HCEC 1CT (cell line): ENCODE results near the gene SUPT6H.
A peak's percentile ranks its signal among the peaks of the same experiment; 100 is the strongest.
"Not testable (repeated sequence)": the region's sequence is repeated elsewhere in the genome, so short reads cannot be mapped to it uniquely, and the experiment has no call there.

ENCODE experiments used
- DNase-seq: peaks from one replicate; pipeline ENCODE4 v3.0.0-alpha.2; 2017

Gene SUPT6H

DNA sequence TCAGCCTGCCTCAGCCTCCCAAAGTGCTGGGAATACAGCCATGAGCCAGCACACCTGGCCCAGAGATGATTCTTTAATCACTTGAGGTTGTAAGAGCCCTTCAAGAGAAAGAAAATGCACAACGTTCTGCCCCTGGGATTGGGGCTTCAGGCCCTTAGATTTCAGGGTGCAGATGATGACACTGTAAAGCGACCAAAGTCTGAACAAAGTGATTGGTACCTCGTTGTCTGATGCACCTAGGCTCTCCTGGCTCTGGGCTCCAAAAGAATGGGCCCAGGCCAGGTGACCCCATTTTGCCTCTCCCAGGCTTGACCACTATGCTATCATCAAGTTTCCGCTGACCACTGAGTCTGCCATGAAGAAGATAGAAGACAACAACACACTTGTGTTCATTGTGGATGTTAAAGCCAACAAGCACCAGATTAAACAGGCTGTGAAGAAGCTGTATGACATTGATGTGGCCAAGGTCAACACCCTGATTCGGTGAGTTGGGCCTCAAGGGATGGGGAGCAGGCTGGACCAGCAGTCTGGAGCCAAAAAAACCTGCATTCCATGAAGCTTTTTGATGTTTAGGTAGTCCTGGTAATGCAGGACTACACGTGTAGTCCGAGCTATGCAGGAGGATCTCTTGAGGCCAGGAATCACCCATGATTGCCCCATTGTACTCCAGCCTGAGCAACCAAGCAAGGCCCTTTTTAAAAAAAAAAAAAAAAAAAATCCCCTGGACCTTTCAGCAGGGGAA lies 60.6 kb downstream of the SUPT6H start:
- DNase-seq, result no peak

DNA sequence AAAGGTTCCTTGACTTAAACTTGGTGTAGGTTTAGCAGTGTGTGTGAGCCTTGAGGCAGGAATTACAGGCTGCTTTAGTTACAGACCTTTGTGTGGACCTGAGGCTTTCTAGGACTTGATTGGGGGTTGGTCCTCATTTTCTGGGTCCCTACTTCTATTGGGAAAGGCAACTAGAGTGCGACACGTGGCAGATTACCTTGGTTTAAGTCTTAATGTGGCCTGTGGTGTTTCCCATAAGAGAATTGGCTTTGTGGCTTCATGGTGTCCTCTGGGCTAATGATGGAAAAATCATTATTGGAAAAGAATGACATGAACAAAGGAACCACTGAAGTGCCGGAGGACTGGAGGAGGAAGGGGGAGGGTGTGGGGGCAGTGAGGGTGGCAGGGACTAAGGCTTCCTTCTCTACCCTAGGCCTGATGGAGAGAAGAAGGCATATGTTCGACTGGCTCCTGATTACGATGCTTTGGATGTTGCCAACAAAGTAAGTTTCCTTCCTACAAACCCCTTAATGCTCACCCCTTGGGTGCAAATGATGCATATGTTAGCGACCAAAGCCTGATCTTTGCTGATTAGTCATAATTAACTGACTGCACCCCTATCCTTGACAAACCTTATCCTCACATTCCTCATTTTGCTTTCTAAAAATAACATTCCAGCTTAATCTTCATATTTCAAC lies 61.3 kb downstream of the SUPT6H start:
- DNase-seq, result no peak

DNA sequence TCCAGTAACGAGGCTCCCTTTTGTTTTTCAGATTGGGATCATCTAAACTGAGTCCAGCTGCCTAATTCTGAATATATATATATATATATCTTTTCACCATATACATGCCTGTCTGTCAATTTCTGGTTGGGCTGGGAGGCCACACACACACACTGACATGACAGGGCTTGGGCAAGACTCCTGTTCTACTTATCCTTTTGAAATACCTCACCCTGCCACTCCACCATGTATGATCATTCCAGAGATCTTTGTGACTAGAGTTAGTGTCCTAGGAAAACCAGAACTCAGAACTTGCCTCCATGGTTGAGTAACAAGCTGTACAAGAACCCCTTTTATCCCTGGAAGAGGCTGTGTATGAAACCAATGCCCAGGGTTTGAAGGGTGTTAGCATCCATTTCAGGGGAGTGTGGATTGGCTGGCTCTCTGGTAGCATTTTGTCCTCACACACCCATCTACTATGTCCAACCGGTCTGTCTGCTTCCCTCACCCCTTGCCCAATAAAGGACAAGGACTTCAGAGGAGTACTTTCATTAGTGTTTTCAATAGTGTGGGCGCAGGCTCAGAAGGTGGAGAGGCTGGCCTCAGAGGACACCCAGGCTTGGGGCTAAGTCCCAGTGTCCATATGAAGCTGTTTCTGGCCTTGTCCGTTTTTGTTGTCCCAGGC lies 62.0 kb downstream of the SUPT6H start:
- not testable (repeated sequence) for DNase-seq

DNA sequence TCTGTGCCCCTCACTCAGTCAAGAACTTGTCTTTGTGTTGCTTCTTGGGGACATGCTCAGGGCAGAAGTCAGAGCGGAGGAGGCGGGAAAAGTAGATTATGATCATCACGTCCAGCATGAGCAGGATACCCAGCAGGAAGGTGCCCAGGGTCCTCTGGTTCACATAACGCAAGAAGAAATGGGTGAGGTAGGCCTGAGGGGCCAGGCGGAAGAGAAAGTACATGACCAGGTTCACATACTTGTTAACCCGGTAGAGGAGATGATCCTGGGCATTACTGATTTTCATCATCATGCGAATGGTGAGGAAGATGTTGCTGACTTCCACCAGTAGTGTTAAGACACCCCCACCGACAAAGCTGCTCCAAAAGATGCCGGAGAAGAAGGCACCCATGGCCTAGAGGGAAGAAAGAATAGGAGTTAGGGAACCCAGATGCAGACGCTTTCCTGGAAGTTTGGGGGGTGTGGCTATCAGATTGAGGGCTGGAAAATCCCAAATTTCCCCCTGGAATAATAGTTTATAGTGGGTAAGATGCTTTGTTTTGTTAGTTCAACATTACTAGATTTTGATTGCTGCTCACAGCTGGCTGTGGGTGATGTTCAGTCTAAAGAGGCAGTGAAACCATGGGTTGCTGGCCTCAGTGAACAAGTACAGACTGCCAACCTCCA lies 62.6 kb downstream of the SUPT6H start:
- no peak for DNase-seq

DNA sequence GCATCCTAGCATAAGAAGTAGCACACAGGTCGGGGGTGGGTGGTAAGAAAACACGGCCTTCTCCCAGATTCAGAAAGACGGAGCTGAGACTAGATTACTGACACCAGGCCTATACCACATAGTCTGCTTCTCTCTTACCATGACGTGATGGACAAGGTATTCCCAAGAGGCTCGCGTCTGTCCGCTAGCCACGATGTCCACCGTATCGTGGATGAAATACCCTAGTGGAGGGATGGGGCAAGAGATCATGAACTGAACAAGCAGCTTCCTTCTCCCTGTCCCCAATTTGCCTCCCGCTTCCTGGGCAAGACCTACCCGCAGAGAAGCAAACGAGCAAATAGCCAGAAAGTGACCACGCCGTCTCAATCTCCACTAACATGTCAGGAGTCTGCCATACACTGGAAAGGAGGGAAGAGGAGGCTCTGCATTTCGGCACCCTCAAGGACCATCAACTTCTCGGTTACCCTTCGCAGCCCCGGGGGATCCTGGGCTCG lies 63.2 kb downstream of the SUPT6H start:
- DNase-seq, result peak; percentile 79

DNA sequence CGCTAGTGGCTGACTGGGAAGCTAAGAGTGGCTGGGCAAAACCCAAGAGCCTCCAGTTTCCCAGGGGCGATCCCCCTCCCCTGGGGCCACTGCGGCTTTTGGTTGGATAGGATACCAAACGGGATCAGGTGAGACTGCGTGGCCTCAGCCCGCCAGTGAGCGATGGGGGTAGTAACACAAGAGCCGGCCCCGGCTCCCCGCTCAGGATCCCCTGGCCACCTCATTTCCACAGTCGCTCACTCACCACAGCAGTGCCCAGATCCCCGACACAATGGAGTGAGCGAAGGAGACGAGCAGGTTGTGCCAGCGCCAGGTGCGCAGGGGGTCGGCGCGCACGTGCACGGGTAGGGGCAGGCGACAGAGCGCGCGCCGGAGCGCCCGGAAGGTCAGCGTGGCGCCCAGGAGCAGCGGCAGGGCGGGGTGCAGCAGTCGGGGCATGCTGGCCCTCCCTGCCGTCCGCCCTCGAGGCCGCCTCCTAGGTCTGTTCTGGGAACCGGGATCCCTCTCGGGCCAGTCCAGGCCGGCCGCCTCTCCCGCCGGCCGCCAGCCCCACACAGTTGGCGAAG lies 63.7 kb downstream of the SUPT6H start:
- peak; percentile 83 for DNase-seq

DNA sequence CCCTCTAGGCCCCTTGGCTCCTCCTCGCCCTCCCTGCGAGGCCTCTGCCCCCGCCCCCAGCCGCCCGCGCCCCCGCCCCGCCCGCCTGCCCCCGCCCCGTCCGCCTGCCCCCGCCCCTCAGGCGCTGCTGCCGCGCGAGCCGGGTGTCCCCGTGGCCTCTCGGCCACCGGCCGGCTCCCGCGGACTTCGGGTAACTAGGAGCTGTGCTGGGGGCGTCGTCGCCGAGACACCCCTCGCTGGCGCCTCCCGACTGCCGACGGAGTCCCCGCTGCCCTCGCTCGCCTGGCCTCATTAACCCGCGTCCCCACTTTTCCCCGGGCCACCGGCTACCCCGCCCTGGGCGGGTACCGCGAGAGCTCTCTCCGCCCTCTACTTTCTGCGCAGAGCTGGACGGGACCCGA lies 64.2 kb downstream of the SUPT6H start, which contains the start of gene TLCD1:
Gene TLCD1 (minus strand): TSS at position 8 of the 401 bp plus-strand sequence. CDS start 136 bp downstream, outside the sequence.
- DNase-seq, result no peak

DNA sequence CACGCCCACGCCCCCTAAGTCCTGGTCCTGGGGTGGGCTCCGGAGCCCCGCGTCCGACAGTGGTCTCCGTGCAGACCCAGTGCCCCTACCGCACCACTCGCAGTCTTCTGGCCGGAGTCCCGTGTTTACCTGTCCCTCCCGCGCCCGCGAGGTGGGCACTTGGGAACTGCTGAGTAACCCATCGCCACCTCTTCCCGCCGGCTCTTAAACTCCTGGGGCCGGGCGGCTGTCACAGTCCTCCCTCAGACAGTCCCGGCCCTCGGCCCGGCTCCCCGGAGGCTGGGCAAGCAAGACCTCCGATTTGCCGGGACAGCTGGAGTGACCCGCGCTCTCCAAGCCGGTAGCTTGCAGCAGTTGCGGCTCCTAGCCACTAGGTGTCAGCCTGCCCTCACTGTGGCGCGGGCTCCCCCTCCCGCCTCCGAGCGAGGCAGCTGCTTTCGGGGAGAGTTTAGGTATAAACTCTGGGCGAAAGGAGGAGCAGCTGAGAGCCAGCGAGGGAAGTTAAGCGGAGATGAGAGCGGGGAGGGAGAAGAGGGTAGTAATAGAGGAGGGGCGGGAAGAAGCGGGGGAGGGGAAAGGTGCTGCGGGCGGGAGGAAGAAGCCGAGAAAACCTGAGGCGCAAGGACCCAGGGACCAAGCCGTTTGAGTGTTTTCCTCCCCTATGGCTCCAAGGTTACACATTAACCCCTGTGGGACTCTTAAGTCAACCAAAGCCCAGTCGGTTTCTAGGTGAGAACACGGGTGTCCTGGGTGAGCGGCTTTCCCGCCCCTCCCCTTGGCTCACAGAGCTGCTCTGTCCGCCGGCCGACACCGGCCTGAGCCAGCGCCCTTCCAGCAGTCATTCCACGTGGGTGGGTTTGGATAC lies 64.9 kb downstream of the SUPT6H start:
- DNase-seq, result peak; percentile 88

DNA sequence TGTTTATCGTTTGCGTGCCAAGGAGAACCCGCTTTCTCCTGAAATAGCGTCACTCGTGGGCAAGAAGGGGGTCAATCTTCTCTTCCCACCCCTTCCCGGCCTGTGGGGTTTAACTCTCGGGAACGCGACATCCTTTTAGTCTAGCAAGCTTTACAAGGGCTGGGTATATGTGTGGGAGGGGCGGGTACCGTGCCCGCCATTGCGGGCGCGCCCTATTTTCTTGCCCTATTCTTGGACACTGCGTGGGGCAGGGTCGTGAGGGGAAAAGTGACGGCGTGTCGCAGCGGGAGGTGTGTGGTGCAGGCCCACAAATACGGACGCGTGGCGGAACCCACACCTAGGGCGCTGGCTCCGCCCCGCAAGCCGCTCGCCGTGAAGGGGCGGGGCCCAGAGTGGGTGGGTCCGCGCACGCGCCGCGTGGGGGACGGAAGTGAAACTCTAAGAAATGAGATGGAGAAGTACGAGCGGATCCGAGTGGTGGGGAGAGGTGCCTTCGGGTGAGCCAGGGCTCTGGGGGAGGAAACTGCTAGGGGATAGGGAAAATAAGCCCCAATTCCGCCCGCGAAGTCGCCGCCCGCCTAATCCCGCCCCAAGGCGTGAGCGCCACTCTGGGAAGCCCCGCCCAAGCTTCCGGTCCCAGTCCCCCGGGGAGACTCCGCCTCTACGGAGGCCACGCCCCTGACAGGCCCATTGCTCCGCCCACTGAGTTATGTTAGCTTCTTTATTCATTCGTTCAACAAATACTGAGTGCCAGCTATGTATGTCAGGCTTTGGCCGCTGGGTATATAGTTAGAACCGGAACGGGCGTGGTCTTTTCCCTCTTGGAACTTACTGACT lies 66.6 kb downstream of the SUPT6H start, which contains the start of gene NEK8:
Gene NEK8 (plus strand): TSS at position 425 of the 837 bp plus-strand sequence. CDS start 26 bp downstream, at position 451.
- peak; percentile 92 for DNase-seq

DNA sequence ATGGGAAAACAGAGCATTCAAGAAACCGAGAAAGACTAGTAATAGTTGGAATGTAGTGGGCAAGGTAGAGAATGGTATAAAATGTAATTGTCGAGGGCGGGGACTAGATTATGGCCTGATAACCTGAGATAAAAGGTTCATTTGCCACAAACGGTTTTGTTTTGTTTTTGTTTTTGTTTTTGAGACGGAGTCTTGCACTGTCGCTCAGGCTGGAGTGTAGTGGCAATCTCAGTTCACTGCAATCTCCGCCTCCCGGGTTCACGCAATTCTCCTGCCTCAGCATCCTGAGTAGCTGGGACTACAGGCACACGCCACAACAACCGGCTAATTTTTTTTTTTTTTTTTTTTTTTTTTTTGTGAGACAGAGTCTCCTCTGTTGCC lies 67.9 kb downstream of the SUPT6H start:
- no peak for DNase-seq

DNA sequence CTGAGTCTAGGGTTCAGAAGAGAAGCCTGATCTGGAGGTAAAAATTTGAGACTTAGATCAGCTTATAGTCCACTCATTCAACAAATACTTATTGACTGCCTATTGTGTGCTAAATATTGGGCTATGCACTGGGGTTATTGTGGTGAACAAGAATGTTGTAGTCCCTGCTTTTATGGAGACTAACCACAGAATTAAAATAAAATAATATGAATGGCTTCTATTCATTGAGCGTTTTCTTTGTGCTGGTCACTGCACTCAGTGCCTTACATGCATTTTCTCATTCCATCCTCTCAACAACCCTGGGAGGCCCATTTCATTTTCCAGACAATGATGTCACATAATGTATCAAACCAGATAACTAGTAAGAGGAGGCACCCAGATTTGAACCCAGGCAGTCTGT lies 71.3 kb downstream of the SUPT6H start:
- DNase-seq, result no peak

DNA sequence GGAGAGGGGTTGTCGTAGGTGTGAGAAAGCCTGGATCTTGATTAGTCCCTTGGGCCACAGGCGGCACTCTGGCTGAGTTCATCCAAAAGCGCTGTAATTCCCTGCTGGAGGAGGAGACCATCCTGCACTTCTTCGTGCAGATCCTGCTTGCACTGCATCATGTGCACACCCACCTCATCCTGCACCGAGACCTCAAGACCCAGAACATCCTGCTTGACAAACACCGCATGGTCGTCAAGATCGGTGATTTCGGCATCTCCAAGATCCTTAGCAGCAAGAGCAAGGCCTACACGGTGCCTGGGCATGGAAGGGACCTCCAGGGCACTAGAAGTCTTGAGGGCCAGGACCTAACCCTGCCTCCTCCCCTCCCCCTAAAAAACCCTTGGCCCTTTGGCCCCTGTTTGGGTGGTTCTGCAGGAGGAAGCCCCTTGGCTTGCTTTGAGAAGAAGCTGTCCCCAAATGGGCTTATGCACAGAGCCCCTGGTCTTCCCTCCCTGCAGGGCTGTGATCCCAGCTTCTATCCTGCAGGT lies 72.8 kb downstream of the SUPT6H start:
- no peak for DNase-seq

DNA sequence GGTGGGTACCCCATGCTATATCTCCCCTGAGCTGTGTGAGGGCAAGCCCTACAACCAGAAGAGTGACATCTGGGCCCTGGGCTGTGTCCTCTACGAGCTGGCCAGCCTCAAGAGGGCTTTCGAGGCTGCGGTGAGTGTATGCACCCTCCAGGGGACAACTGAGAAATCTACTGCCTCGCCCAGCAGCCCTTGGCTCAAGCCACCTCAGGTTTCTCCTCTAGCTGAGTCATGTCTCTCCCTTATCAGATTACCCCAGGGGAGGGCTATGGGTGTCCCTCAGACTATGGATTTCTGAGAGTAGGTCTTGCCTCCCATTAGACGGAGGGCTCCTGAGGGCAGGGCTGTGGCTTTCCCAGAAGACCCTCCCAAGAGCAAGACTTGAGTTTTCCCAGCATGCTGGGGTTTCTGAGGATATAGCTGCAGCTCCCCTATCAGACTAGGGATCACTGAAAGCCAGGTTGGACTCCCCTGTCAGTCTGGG lies 73.3 kb downstream of the SUPT6H start:
- DNase-seq, result no peak

DNA sequence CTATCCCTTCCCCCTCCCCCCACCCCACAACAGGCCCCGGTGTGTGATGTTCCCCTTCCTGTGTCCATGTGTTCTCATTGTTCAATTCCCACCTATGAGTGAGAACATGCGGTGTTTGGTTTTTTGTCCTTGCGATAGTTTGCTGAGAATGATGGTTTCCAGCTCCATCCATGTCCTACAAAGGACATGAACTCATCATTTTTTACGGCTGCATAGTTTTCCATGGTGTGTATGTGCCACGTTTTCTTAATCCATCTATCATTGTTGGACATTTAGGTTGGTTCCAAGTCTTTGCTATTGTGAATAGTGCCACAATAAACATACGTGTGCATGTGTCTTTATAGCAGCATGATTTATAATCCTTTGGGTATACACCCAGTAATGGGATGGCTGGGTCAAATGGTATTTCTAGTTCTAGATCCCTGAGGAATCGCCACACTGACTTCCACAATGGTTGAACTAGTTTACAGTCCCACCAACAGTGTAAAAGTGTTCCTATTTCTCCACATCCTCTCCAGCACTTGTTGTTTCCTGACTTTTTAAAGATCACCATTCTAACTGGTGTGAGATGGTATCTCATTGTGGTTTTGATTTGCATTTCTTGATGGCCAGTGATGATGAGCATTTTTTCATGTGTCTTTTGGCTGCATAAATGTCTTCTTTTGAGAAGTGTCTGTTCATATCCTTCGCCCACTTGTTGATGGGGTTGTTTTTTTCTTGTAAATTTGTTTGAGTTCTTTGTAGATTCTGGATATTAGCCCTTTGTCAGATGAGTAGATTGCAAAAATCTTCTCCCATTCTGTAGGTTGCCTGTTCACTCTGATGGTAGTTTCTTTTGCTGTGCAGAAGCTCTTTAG lies 74.1 kb downstream of the SUPT6H start:
- DNase-seq, result not testable (repeated sequence)

DNA sequence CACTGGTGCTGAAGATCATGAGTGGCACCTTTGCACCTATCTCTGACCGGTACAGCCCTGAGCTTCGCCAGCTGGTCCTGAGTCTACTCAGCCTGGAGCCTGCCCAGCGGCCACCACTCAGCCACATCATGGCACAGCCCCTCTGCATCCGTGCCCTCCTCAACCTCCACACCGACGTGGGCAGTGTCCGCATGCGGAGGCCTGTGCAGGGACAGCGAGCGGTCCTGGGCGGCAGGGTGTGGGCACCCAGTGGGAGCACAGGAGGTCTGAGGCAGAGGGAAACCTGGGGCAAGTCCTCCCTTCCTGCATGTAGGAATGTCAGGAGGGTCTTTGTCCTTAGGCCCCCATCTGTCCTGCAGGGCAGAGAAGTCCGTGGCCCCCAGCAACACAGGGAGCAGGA lies 75.3 kb downstream of the SUPT6H start:
- DNase-seq, result no peak

DNA sequence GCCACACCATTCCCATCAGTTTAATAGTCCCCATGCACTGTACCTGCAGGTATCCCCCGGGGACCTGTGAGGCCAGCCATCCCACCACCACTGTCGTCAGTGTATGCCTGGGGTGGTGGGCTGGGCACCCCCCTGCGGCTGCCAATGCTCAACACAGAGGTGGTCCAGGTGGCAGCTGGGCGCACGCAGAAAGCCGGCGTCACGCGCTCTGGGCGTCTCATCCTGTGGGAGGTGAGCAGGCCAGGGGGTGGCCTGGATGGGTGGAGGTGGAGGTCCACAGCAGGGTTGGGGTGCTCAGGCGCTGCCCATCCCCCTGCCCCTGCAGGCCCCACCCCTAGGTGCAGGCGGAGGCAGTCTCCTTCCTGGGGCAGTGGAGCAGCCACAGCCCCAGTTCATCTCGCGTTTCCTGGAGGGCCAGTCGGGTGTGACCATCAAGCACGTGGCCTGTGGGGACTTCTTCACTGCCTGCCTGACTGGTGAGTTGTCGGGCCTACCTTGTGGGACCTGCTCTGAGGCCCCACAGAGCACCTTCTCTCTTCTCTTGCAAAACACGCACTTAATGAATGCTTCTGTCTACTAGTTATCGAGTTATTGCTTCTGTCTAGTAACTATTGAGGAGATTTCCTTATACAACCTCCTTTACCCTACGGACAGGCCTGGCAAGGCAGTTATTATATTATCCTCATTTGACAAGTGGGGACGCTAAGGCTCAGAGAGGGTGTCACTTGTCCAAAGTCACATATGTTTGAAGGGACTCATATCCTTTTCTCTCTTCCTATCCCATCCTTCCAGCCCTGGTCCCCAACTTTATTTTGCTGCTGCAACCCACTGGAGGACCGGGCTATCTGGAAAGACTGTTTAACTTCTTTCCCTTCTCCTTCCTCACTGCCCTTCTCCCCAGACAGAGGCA lies 76.0 kb downstream of the SUPT6H start:
- DNase-seq, result no peak

DNA sequence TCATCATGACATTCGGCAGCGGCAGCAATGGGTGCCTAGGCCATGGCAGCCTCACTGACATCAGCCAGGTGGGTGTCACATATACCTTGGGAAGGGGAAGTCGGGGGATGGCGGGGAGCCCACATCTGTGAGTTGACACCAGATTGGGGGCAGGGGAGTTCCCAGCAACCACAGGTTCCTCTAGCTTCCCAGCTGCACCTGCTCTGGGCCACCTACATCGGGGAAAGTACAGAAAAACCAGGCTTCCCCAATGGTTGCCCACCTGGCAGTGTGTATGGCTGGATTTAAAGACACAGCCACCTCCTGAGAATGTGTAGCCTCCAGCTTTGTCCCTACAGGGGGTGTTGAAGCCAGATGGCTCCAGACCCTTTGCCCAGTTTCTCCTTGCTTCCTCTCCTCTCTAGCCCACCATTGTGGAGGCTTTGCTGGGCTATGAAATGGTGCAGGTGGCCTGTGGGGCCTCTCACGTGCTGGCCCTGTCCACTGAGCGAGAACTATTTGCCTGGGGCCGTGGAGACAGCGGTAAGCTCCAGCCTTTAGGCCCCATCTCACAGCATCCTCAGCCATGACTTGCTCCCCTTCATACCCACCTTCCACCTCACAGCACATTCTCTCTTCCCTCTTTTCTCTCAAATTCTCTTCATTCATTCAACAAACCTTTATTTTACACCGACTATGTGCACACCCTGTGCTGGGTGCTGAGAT lies 76.8 kb downstream of the SUPT6H start:
- DNase-seq, result no peak
